ENCODE results near the gene PPA2.
"Not testable (repeated sequence)": the region's sequence is repeated elsewhere in the genome, so short reads cannot be mapped to it uniquely, and the experiment has no call there.

The PPA2 gene

GRCh38 chr4:105430811-105431210, 43.1 kb downstream of the PPA2 start:
- Histone ChIP-seq H3K4me3 (ENCODE audit: low read depth, low read length) (no peak overlapping the region), H3K36me3 (ENCODE audit: control insufficient read depth, insufficient read depth, low read length) (peaks cover 18% of the 10 kb centered on the region), H3K27me3 (ENCODE audit: control insufficient read depth, insufficient read depth, low read length) (no peaks in the 10 kb centered on the region), H3K27ac (ENCODE audit: low read depth, low read length) (no peak overlapping the region), H3K9ac (ENCODE audit: low read length) (no peak overlapping the region), H3K9me3 (ENCODE audit: control insufficient read depth, insufficient read depth, low read depth, low read length) (no peaks in the 10 kb centered on the region), H3K4me1 (ENCODE audit: control insufficient read depth, insufficient read depth, low read length) (no peaks in the 10 kb centered on the region)

GRCh38 chr4:105426187-105426897, 47.5 kb downstream of the PPA2 start:
- no peaks in the 10 kb centered on the region for H3K9me3 ChIP-seq (ENCODE audit: control insufficient read depth, insufficient read depth, low read depth, low read length)
- no peak overlapping the region for H3K9ac ChIP-seq (ENCODE audit: low read length)
- no peak overlapping the region for H3K27ac ChIP-seq (ENCODE audit: low read depth, low read length)
- no peak overlapping the region for H3K4me3 ChIP-seq (ENCODE audit: low read depth, low read length)
- H3K4me1 ChIP-seq (ENCODE audit: control insufficient read depth, insufficient read depth, low read length) = no peaks in the 10 kb centered on the region
- H3K27me3 ChIP-seq (ENCODE audit: control insufficient read depth, insufficient read depth, low read length) = no peaks in the 10 kb centered on the region
- peaks cover 23% of the 10 kb centered on the region for H3K36me3 ChIP-seq (ENCODE audit: control insufficient read depth, insufficient read depth, low read length)

GRCh38 chr4:105422207-105422920, 51.5 kb downstream of the PPA2 start:
- H3K4me3 ChIP-seq (ENCODE audit: low read depth, low read length) = no peak overlapping the region
- peaks cover 22% of the 10 kb centered on the region for H3K36me3 ChIP-seq (ENCODE audit: control insufficient read depth, insufficient read depth, low read length)
- no peaks in the 10 kb centered on the region for H3K9me3 ChIP-seq (ENCODE audit: control insufficient read depth, insufficient read depth, low read depth, low read length)
- H3K27me3 ChIP-seq (ENCODE audit: control insufficient read depth, insufficient read depth, low read length) = no peaks in the 10 kb centered on the region
- no peak overlapping the region for H3K27ac ChIP-seq (ENCODE audit: low read depth, low read length)
- H3K4me1 ChIP-seq (ENCODE audit: control insufficient read depth, insufficient read depth, low read length) = no peaks in the 10 kb centered on the region
- no peak overlapping the region for H3K9ac ChIP-seq (ENCODE audit: low read length)

GRCh38 chr4:105417624-105418023, 56.2 kb downstream of the PPA2 start:
- no peak overlapping the region for H3K9ac ChIP-seq (ENCODE audit: low read length)
- no peaks in the 10 kb centered on the region for H3K27me3 ChIP-seq (ENCODE audit: control insufficient read depth, insufficient read depth, low read length)
- no peaks in the 10 kb centered on the region for H3K9me3 ChIP-seq (ENCODE audit: control insufficient read depth, insufficient read depth, low read depth, low read length)
- H3K36me3 ChIP-seq (ENCODE audit: control insufficient read depth, insufficient read depth, low read length) = peaks cover 16% of the 10 kb centered on the region
- H3K27ac ChIP-seq (ENCODE audit: low read depth, low read length) = no peak overlapping the region
- no peaks in the 10 kb centered on the region for H3K4me1 ChIP-seq (ENCODE audit: control insufficient read depth, insufficient read depth, low read length)
- no peak overlapping the region for H3K4me3 ChIP-seq (ENCODE audit: low read depth, low read length)

- no peaks in the 10 kb centered on the region for H3K4me1 ChIP-seq (ENCODE audit: control insufficient read depth, insufficient read depth, low read length)
- no peaks in the 10 kb centered on the region for H3K27me3 ChIP-seq (ENCODE audit: control insufficient read depth, insufficient read depth, low read length)
- no peak overlapping the region for H3K27ac ChIP-seq (ENCODE audit: low read depth, low read length)
- H3K4me3 ChIP-seq (ENCODE audit: low read depth, low read length) = no peak overlapping the region
- H3K9me3 ChIP-seq (ENCODE audit: control insufficient read depth, insufficient read depth, low read depth, low read length) = no peaks in the 10 kb centered on the region
- no peak overlapping the region for H3K9ac ChIP-seq (ENCODE audit: low read length)
- H3K36me3 ChIP-seq (ENCODE audit: control insufficient read depth, insufficient read depth, low read length) = peaks cover 3% of the 10 kb centered on the region; the same call in 1 of the 2 replicates
Measured at GRCh38 chr4:105415281-105415744, 58.5 kb downstream of the PPA2 start.

- H3K4me1 ChIP-seq (ENCODE audit: control insufficient read depth, insufficient read depth, low read length) = no peaks in the 10 kb centered on the region
- no peaks in the 10 kb centered on the region for H3K27me3 ChIP-seq (ENCODE audit: control insufficient read depth, insufficient read depth, low read length)
- H3K4me3 ChIP-seq (ENCODE audit: low read depth, low read length) = no peak overlapping the region
- no peaks in the 10 kb centered on the region for H3K9me3 ChIP-seq (ENCODE audit: control insufficient read depth, insufficient read depth, low read depth, low read length)
- H3K9ac ChIP-seq (ENCODE audit: low read length) = no peak overlapping the region
- peaks cover 3% of the 10 kb centered on the region; the same call in 1 of the 2 replicates for H3K36me3 ChIP-seq (ENCODE audit: control insufficient read depth, insufficient read depth, low read length)
- H3K27ac ChIP-seq (ENCODE audit: low read depth, low read length) = no peak overlapping the region
Measured at GRCh38 chr4:105414316-105414715, 59.5 kb downstream of the PPA2 start.

GRCh38 chr4:105409135-105409534, 64.7 kb downstream of the PPA2 start:
- not testable (repeated sequence) for H3K9ac ChIP-seq (ENCODE audit: low read length); H3K27ac ChIP-seq (ENCODE audit: low read depth, low read length); H3K4me1 ChIP-seq (ENCODE audit: control insufficient read depth, insufficient read depth, low read length); H3K27me3 ChIP-seq (ENCODE audit: control insufficient read depth, insufficient read depth, low read length); H3K9me3 ChIP-seq (ENCODE audit: control insufficient read depth, insufficient read depth, low read depth, low read length); H3K4me3 ChIP-seq (ENCODE audit: low read depth, low read length); H3K36me3 ChIP-seq (ENCODE audit: control insufficient read depth, insufficient read depth, low read length)

GRCh38 chr4:105400901-105401677, 72.8 kb downstream of the PPA2 start:
- H3K9ac ChIP-seq (ENCODE audit: low read length) = no peak overlapping the region
- H3K9me3 ChIP-seq (ENCODE audit: control insufficient read depth, insufficient read depth, low read depth, low read length) = 0 out of 2 replicates have a peak, but pooled peaks cover 3% of the 10 kb centered on the region
- no peaks in the 10 kb centered on the region for H3K27me3 ChIP-seq (ENCODE audit: control insufficient read depth, insufficient read depth, low read length)
- H3K4me3 ChIP-seq (ENCODE audit: low read depth, low read length) = no peak overlapping the region
- H3K4me1 ChIP-seq (ENCODE audit: control insufficient read depth, insufficient read depth, low read length) = peaks cover 4% of the 10 kb centered on the region; the same call in 1 of the 2 replicates
- peaks cover 3% of the 10 kb centered on the region; the same call in 1 of the 2 replicates for H3K36me3 ChIP-seq (ENCODE audit: control insufficient read depth, insufficient read depth, low read length)
- no peak overlapping the region for H3K27ac ChIP-seq (ENCODE audit: low read depth, low read length)

GRCh38 chr4:105399532-105400161, 74.2 kb downstream of the PPA2 start:
- Histone ChIP-seq H3K27me3 (ENCODE audit: control insufficient read depth, insufficient read depth, low read length) (no peaks in the 10 kb centered on the region), H3K4me3 (ENCODE audit: low read depth, low read length) (no peak overlapping the region), H3K27ac (ENCODE audit: low read depth, low read length) (no peak overlapping the region), H3K36me3 (ENCODE audit: control insufficient read depth, insufficient read depth, low read length) (no peaks in the 10 kb centered on the region), H3K4me1 (ENCODE audit: control insufficient read depth, insufficient read depth, low read length) (peaks cover 4% of the 10 kb centered on the region; the same call in 1 of the 2 replicates), H3K9ac (ENCODE audit: low read length) (no peak overlapping the region), H3K9me3 (ENCODE audit: control insufficient read depth, insufficient read depth, low read depth, low read length) (0 out of 2 replicates have a peak, but pooled peaks cover 3% of the 10 kb centered on the region)

GRCh38 chr4:105392858-105393257, 81.0 kb downstream of the PPA2 start:
- H3K4me1 ChIP-seq (ENCODE audit: control insufficient read depth, insufficient read depth, low read length) = no peaks in the 10 kb centered on the region
- no peaks in the 10 kb centered on the region for H3K27me3 ChIP-seq (ENCODE audit: control insufficient read depth, insufficient read depth, low read length)
- H3K9me3 ChIP-seq (ENCODE audit: control insufficient read depth, insufficient read depth, low read depth, low read length) = no peaks in the 10 kb centered on the region
- no peak overlapping the region for H3K27ac ChIP-seq (ENCODE audit: low read depth, low read length)
- H3K4me3 ChIP-seq (ENCODE audit: low read depth, low read length) = no peak overlapping the region
- H3K9ac ChIP-seq (ENCODE audit: low read length) = no peak overlapping the region
- peaks cover 3% of the 10 kb centered on the region; the same call in 1 of the 2 replicates for H3K36me3 ChIP-seq (ENCODE audit: control insufficient read depth, insufficient read depth, low read length)
